Dendritic cell treated with granulocyte-macrophage colony-stimulating factor and Interleukin-4, amounts not matched to agents 40 ng/mL and 50 ng/mL, for 4 days (primary cell): ENCODE results near the gene TSPAN9.

ENCODE experiments used
- H3K27ac Mint-ChIP-seq: one replicate; pipeline ENCODE4 v1.8.0; 2022; ENCODE audit warnings: mild to moderate bottlenecking, mixed read lengths
- H3K27me3 Mint-ChIP-seq: one replicate; pipeline ENCODE4 v1.8.0; 2022; ENCODE audit warnings: mild to moderate bottlenecking, mixed read lengths
- H3K36me3 Mint-ChIP-seq: one replicate; pipeline ENCODE4 v1.8.0; 2022; ENCODE audit warnings: low read depth, mixed read lengths
- H3K4me1 Mint-ChIP-seq: one replicate; pipeline ENCODE4 v1.8.0; 2022; ENCODE audit warnings: low read depth, mixed read lengths
- H3K4me3 Mint-ChIP-seq: one replicate; pipeline ENCODE4 v1.8.0; 2022; ENCODE audit warnings: mild to moderate bottlenecking, moderate library complexity, mixed read lengths
- H3K9me3 Mint-ChIP-seq: one replicate; pipeline ENCODE4 v1.8.0; 2022; ENCODE audit warnings: mixed read lengths
- intact Hi-C: fragments of 100-400 bp; cut with micrococcal nuclease; formaldehyde crosslinking; loops from one replicate; pipeline ENCODE4 v1.15.0; 2022

TSPAN9 gene

DNA sequence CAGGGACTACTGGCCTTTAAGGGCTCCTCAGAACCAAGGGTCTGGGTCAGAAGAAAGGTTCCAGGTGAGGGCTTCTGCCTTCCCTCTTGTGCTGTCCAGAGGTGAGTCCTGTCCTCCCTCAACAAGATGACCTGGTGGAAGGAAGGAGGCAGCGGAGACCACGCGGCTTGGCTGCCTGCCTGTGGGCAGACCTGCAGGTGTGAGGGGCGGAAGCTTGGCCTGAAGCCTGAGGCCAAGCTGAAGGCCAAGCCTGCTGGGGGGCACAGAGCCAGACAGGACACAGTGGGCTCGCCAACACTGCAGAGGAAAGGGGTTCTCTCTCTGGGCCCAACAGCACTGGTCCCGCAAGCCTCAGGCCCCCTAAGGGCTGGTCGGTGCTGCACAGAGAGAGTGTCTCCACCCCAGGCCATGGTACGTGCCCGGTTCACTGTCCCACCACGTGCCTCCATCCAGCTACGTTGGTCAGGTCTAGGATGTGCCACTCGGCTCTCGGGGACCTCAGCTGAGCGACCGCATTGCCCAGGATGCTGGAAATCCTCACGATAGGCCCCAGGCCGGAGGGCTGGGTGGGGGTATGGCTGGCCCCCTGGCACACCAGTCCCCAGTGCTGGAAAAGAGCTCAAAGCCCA lies 243.8 kb downstream of the TSPAN9 start:
- peaks cover 30% of the 10 kb centered on the region for H3K27me3 Mint-ChIP-seq
- intact Hi-C loops = no loop called here

GRCh38 chr12:3321881-3322280 lies 244.7 kb downstream of the TSPAN9 start:
- Mint-ChIP-seq H3K27me3 (peaks cover 25% of the 10 kb centered on the region), H3K27ac (no peak overlapping the region), H3K9me3 (no peaks in the 10 kb centered on the region), H3K36me3 (no peaks in the 10 kb centered on the region), H3K4me1 (peaks cover 7% of the 10 kb centered on the region), H3K4me3 (no peak overlapping the region)
- intact Hi-C loops = no loop called here

More for the DNA sequence above, 243.8 kb downstream of the TSPAN9 start:
- peaks cover 7% of the 10 kb centered on the region for H3K4me1 Mint-ChIP-seq
- H3K9me3 Mint-ChIP-seq = no peaks in the 10 kb centered on the region
- no peak overlapping the region for H3K27ac Mint-ChIP-seq
- no peak overlapping the region for H3K4me3 Mint-ChIP-seq
- no peaks in the 10 kb centered on the region for H3K36me3 Mint-ChIP-seq

DNA sequence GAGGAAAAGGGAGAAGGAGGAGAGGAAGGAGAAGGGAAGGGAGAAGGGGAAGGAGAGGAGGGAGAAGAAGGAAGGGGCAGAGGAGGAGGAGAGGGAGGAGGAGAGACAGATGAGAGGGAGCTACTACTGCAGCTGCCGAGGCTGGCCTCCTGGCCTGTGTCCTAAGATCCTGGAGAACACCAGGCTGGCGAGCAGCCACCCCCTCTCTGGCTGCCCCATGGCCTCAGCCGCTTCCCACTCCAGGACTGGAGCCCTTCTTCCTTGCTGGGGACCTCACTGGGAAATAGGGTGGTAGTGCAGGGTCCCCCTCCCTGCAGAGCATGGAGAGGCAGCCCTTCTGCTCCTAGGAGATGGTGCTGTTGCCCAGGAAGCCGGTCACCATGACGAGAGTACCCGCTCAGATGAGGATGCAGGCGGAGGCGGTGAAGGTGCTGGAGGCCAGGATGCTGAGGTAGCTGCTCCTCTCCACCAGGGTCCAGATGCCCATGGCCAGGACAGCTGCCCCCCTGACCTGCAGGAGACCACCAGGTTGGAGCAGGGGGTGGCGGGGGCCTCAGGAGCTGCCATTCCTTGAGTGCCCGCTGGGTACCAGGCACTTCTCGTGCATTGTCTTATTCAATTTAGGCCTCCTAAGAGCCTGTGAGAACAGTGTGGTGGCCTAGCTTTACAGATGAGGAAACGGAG lies 246.0 kb downstream of the TSPAN9 start:
- H3K36me3 Mint-ChIP-seq = no peaks in the 10 kb centered on the region
- no peaks in the 10 kb centered on the region for H3K9me3 Mint-ChIP-seq
- peaks cover 7% of the 10 kb centered on the region for H3K4me1 Mint-ChIP-seq
- peaks cover 24% of the 10 kb centered on the region for H3K27me3 Mint-ChIP-seq
- intact Hi-C loops = no loop called here
- no peak overlapping the region for H3K27ac Mint-ChIP-seq
- H3K4me3 Mint-ChIP-seq = no peak overlapping the region

DNA sequence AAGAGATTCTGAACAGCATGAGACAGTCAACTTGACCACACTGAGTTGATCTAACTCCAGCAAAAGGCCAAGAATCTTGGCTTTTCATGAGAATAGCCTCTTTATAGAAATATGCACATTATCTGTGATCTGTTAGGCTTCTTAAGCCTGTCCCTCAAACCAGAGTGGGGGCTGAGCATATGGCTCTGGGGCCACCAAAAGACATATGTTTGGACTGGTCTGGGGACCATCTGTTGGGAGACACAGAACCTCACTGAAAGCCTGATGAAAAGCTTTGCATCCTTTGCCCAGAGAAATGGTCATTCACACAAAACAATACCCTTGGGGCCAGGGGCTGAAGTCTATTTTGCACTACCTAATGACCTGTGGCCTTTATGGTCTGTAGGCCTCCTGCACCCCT lies 248.6 kb downstream of the TSPAN9 start:
- Mint-ChIP-seq H3K4me1 (no peaks in the 10 kb centered on the region), H3K9me3 (no peaks in the 10 kb centered on the region), H3K27ac (no peak overlapping the region), H3K4me3 (no peak overlapping the region), H3K27me3 (peaks cover 9% of the 10 kb centered on the region), H3K36me3 (no peaks in the 10 kb centered on the region)
- intact Hi-C loops = no loop called here

GRCh38 chr12:3326156-3326849 lies 249.1 kb downstream of the TSPAN9 start:
- no peaks in the 10 kb centered on the region for H3K36me3 Mint-ChIP-seq
- no peak overlapping the region for H3K4me3 Mint-ChIP-seq
- H3K27me3 Mint-ChIP-seq = peaks cover 9% of the 10 kb centered on the region
- intact Hi-C loops = no loop called here
- H3K4me1 Mint-ChIP-seq = no peaks in the 10 kb centered on the region
- H3K27ac Mint-ChIP-seq = no peak overlapping the region
- H3K9me3 Mint-ChIP-seq = no peaks in the 10 kb centered on the region

- Mint-ChIP-seq H3K4me1 (no peaks in the 10 kb centered on the region), H3K27ac (no peak overlapping the region)
Observed at GRCh38 chr12:3326850-3327780, 249.9 kb downstream of the TSPAN9 start.

DNA sequence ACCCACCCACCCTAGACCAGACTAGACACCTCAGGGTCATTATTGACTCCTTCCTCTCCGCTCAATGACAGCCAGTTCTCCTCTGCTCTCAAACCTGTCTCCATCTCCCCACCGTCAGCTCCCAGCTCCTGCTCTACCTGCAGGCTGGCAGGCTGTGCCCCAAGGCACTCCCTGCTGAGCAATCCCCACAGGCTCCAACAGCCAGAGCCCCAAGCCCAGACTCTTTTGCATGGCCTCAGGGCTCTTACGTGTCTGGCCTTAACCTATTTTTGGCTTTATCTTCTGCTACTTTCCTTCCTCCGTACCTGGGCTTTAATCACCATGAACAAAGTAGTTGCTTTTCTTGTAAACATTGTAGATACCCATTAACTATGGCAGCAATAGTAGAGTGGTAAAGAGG lies 250.9 kb downstream of the TSPAN9 start:
- Mint-ChIP-seq H3K36me3 (no peaks in the 10 kb centered on the region), H3K4me3 (no peak overlapping the region), H3K27ac (no peak overlapping the region), H3K4me1 (no peaks in the 10 kb centered on the region), H3K27me3 (peaks cover 4% of the 10 kb centered on the region), H3K9me3 (no peaks in the 10 kb centered on the region)
- intact Hi-C loops = no loop called here

More at GRCh38 chr12:3326850-3327780, 249.9 kb downstream of the TSPAN9 start:
- intact Hi-C loops = no loop called here
- H3K36me3 Mint-ChIP-seq = no peaks in the 10 kb centered on the region
- no peak overlapping the region for H3K4me3 Mint-ChIP-seq
- no peaks in the 10 kb centered on the region for H3K9me3 Mint-ChIP-seq
- H3K27me3 Mint-ChIP-seq = peaks cover 5% of the 10 kb centered on the region

DNA sequence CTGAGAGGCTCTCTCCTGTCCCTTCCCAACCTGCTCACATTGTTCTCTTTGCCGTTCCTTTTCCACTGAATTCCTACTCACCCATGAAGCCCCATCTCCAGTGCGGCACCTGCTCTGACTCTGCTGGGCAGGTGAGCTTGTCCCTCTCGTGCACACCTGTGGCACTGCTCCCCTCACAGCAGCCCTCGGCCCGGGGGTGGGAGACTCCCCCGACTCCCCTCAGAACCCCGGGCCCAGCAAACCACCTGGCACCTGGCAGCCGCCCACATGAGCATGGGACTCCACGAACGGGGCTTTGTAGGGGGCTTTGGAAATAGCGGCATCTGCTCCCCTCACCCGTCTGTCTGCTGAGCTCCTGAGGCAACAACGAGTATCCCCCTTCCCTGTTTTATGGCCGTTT lies 251.4 kb downstream of the TSPAN9 start:
- Mint-ChIP-seq H3K9me3 (no peaks in the 10 kb centered on the region), H3K27me3 (peaks cover 4% of the 10 kb centered on the region)

GRCh38 chr12:3329361-3329760 lies 252.2 kb downstream of the TSPAN9 start:
- no peaks in the 10 kb centered on the region for H3K4me1 Mint-ChIP-seq
- intact Hi-C loops = no loop called here
- H3K27ac Mint-ChIP-seq = no peak overlapping the region
- no peaks in the 10 kb centered on the region for H3K36me3 Mint-ChIP-seq
- peaks cover 5% of the 10 kb centered on the region for H3K27me3 Mint-ChIP-seq
- no peaks in the 10 kb centered on the region for H3K9me3 Mint-ChIP-seq
- H3K4me3 Mint-ChIP-seq = no peak overlapping the region

More for the DNA sequence above, 251.4 kb downstream of the TSPAN9 start:
- Mint-ChIP-seq H3K27ac (no peak overlapping the region), H3K4me1 (no peaks in the 10 kb centered on the region), H3K4me3 (no peak overlapping the region), H3K36me3 (no peaks in the 10 kb centered on the region)
- intact Hi-C loops = no loop called here

DNA sequence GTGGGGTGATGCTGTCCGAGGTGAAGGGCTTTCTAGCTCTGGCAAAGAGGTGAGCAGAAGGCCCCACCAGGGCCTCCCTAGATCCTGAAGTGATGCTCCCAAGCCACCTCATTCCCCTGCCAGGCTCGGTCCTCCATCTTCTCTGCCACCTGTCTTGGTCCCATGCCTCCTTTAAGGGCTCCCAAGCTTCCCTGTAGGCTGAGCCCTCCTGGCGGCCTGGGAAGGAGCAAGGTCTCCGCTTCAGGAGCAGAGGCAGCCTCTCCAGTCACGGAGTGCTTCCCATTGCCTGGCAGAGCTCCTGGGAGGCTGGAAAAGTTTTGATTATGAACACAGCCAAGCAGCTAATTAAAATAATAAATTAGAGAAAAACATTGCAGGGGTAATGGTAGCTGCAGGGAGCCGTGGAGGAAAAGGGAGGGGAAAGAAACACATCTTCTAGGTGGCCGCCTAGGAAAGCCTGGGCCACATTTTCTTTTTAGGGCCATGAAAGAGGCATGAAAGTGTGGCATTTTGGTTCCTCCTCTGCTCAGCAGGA lies 253.9 kb downstream of the TSPAN9 start:
- no peaks in the 10 kb centered on the region for H3K9me3 Mint-ChIP-seq
- intact Hi-C loops = no loop called here
- no peak overlapping the region for H3K27ac Mint-ChIP-seq
- no peak overlapping the region for H3K4me3 Mint-ChIP-seq
- no peaks in the 10 kb centered on the region for H3K4me1 Mint-ChIP-seq
- no peaks in the 10 kb centered on the region for H3K36me3 Mint-ChIP-seq
- peaks cover 9% of the 10 kb centered on the region for H3K27me3 Mint-ChIP-seq

DNA sequence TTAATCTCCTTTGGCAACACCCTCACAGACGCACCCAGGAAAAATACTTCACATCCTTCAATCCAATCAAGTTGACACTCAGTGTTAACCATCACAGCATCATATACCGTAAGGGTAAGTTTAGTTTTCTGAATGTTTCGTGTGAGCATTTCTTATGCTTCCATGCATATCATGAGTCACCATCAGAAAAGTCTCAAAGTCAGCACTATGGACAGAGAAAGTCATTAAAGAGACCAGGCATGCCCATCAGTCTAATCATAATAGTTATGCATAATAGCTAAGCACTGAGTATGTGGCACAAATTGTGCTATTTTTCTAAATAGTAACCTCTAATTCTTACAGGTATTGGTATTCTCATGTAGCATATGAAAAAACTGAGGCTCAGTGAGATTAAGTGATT lies 255.0 kb downstream of the TSPAN9 start:
- no peak overlapping the region for H3K27ac Mint-ChIP-seq
- no peaks in the 10 kb centered on the region for H3K36me3 Mint-ChIP-seq
- H3K4me3 Mint-ChIP-seq = no peak overlapping the region
- no peaks in the 10 kb centered on the region for H3K4me1 Mint-ChIP-seq
- peaks cover 10% of the 10 kb centered on the region for H3K27me3 Mint-ChIP-seq
- H3K9me3 Mint-ChIP-seq = no peaks in the 10 kb centered on the region
- intact Hi-C loops = no loop called here

GRCh38 chr12:3333583-3333982 lies 256.4 kb downstream of the TSPAN9 start:
- Mint-ChIP-seq H3K4me3 (no peak overlapping the region), H3K27me3 (peaks cover 10% of the 10 kb centered on the region), H3K4me1 (no peaks in the 10 kb centered on the region)

DNA sequence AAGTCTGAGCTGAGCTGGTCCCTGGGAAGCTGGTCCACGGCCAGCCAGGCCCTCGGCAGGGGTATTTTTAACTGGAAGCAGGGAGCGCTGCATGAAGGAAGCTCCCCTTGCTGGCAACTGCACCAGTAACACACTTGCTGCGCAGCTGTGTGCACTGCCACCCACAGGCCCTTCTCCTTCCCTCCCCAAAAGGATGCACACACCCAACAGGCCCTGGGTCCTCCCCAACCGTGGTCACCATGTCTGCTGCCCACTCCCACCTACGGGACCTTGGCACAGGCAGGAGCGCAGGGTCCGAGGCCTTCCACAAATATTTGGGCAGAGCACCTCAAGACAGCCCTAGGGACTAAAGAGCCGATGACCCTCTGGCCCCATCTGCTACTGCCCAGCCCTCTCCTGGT lies 256.8 kb downstream of the TSPAN9 start:
- Mint-ChIP-seq H3K27ac (no peak overlapping the region), H3K27me3 (peaks cover 10% of the 10 kb centered on the region), H3K36me3 (no peaks in the 10 kb centered on the region), H3K9me3 (no peaks in the 10 kb centered on the region), H3K4me3 (no peak overlapping the region), H3K4me1 (no peaks in the 10 kb centered on the region)
- intact Hi-C loops = no loop called here

More at GRCh38 chr12:3333583-3333982, 256.4 kb downstream of the TSPAN9 start:
- intact Hi-C loops = no loop called here
- Mint-ChIP-seq H3K9me3 (no peaks in the 10 kb centered on the region), H3K36me3 (no peaks in the 10 kb centered on the region), H3K27ac (no peak overlapping the region)
